Stimulated activated naive B cell treated with anti-CD40 and anti-IgM and Interleukin-4, amounts not matched to agents 10 μg/mL and 1 μg/mL and 100 μg/mL, for 72 hours (primary cell): ENCODE measurements around the gene IMPACT.

Experiments
- ATAC-seq, 2 donors: fragments of 150-1000 bp; cut with Tn5 transposase; replicated peaks; 2 replicates each; pipeline ENCODE4 v1.10.0; 2021; ENCODE audit warnings: moderate library complexity in 1 of 2
- DNase-seq: peaks from one replicate; pipeline ENCODE4 v3.0.0; 2021
- H3K27ac Mint-ChIP-seq: one replicate; pipeline ENCODE4 v1.8.0; 2022; ENCODE audit warnings: mild to moderate bottlenecking, mixed read lengths
- H3K27me3 Mint-ChIP-seq, 2 donors: one replicate each; pipeline ENCODE4 v1.8.0; 2022; ENCODE audit warnings: mixed read lengths in 2 of 2
- H3K36me3 Mint-ChIP-seq, 2 donors: one replicate each; pipeline ENCODE4 v1.8.0; 2022; ENCODE audit warnings: mixed read lengths in 2 of 2, mild to moderate bottlenecking in 1 of 2
- H3K4me1 Mint-ChIP-seq, 2 donors: one replicate each; pipeline ENCODE4 v1.8.0; 2022; ENCODE audit warnings: mixed read lengths in 2 of 2, mild to moderate bottlenecking in 1 of 2
- H3K4me3 Mint-ChIP-seq, 2 donors: one replicate each; pipeline ENCODE4 v1.8.0; 2022; ENCODE audit warnings: mild to moderate bottlenecking in 2 of 2, mixed read lengths in 2 of 2, moderate library complexity in 1 of 2
- H3K9me3 Mint-ChIP-seq, 2 donors: one replicate each; pipeline ENCODE4 v1.8.0; 2022; ENCODE audit warnings: mixed read lengths in 2 of 2, mild to moderate bottlenecking in 1 of 2

The IMPACT gene

GRCh38 chr18:24443870-24444269 is 17.4 kb downstream of the IMPACT start:
- peaks cover 13 to 20% of the 10 kb centered on the region in 2 donors for H3K4me1 Mint-ChIP-seq
- peak overlapping the region; percentile 22 for H3K27ac Mint-ChIP-seq
- H3K36me3 Mint-ChIP-seq = peaks cover 37 to 50% of the 10 kb centered on the region in 2 donors
- no peaks in the 10 kb centered on the region for H3K9me3 Mint-ChIP-seq
- H3K27me3 Mint-ChIP-seq = no peaks in the 10 kb centered on the region
- DNase-seq (no peak), ATAC-seq (peak; percentile 70 to 73)
- no peak overlapping the region for H3K4me3 Mint-ChIP-seq

GRCh38 chr18:24446453-24446852 is 20.0 kb downstream of the IMPACT start:
- DNase-seq = no peak
- Mint-ChIP-seq H3K4me3 (no peak overlapping the region), H3K4me1 (peaks cover 12 to 20% of the 10 kb centered on the region in 2 donors), H3K27me3 (no peaks in the 10 kb centered on the region), H3K27ac (peak overlapping the region; percentile 69), H3K36me3 (peaks cover 34 to 47% of the 10 kb centered on the region in 2 donors), H3K9me3 (no peaks in the 10 kb centered on the region)
- no peak for ATAC-seq

GRCh38 chr18:24446953-24447538 is 20.6 kb downstream of the IMPACT start:
- Mint-ChIP-seq H3K36me3 (peaks cover 34 to 44% of the 10 kb centered on the region in 2 donors), H3K9me3 (no peaks in the 10 kb centered on the region), H3K27me3 (no peaks in the 10 kb centered on the region)

GRCh38 chr18:24447961-24448360 is 21.5 kb downstream of the IMPACT start:
- no peaks in the 10 kb centered on the region for H3K9me3 Mint-ChIP-seq
- DNase-seq (no peak), ATAC-seq (no peak)
- no peaks in the 10 kb centered on the region for H3K27me3 Mint-ChIP-seq
- peaks cover 36 to 47% of the 10 kb centered on the region in 2 donors for H3K36me3 Mint-ChIP-seq
- H3K4me3 Mint-ChIP-seq = no peak overlapping the region
- peaks cover 11 to 20% of the 10 kb centered on the region in 2 donors for H3K4me1 Mint-ChIP-seq
- H3K27ac Mint-ChIP-seq = no peak overlapping the region

More at GRCh38 chr18:24446953-24447538, 20.6 kb downstream of the IMPACT start:
- H3K27ac Mint-ChIP-seq = no peak overlapping the region
- ATAC-seq (no peak), DNase-seq (no peak)
- peaks cover 11 to 20% of the 10 kb centered on the region in 2 donors for H3K4me1 Mint-ChIP-seq
- H3K4me3 Mint-ChIP-seq = no peak overlapping the region

GRCh38 chr18:24456549-24456948 is 30.1 kb downstream of the IMPACT start:
- Mint-ChIP-seq H3K27me3 (no peaks in the 10 kb centered on the region), H3K4me1 (peaks cover 0 to 9% of the 10 kb centered on the region in 2 donors), H3K4me3 (no peak overlapping the region), H3K9me3 (no peaks in the 10 kb centered on the region), H3K27ac (no peak overlapping the region), H3K36me3 (peaks cover 33 to 43% of the 10 kb centered on the region in 2 donors)
- DNase-seq = no peak
- ATAC-seq = peak; percentile 87 to 90

GRCh38 chr18:24459772-24460171 is 33.3 kb downstream of the IMPACT start:
- Mint-ChIP-seq H3K4me1 (peaks cover 0 to 9% of the 10 kb centered on the region in 2 donors), H3K9me3 (no peaks in the 10 kb centered on the region), H3K27me3 (no peaks in the 10 kb centered on the region), H3K36me3 (peaks cover 19 to 24% of the 10 kb centered on the region in 2 donors), H3K4me3 (no peak overlapping the region), H3K27ac (no peak overlapping the region)
- no peak for ATAC-seq
- DNase-seq = no peak

GRCh38 chr18:24460388-24460787 is 33.9 kb downstream of the IMPACT start, which contains the start of gene HRH4:
TSS of gene HRH4 (plus strand) at chr18:24460637. CDS start at chr18:24460729, 92 bp downstream.
- Mint-ChIP-seq H3K27me3 (peaks cover 5% of the 10 kb centered on the region in 2 donors), H3K27ac (no peak within 1 kb of the TSS), H3K4me3 (no peak within 1 kb of the TSS), H3K36me3 (peaks cover 13 to 20% of the 10 kb centered on the region in 2 donors), H3K9me3 (no peaks in the 10 kb centered on the region), H3K4me1 (peaks cover 0 to 9% of the 10 kb centered on the region in 2 donors)
- DNase-seq (no peak), ATAC-seq (no peak)

- DNase-seq = no peak
- H3K27me3 Mint-ChIP-seq = peaks cover 5 to 6% of the 10 kb centered on the region in 2 donors
- H3K4me1 Mint-ChIP-seq = peaks cover 0 to under 1% of the 10 kb centered on the region in 2 donors
- H3K4me3 Mint-ChIP-seq = no peak overlapping the region
- peaks cover 8 to 12% of the 10 kb centered on the region in 2 donors for H3K36me3 Mint-ChIP-seq
- no peaks in the 10 kb centered on the region for H3K9me3 Mint-ChIP-seq
- H3K27ac Mint-ChIP-seq = no peak overlapping the region
- ATAC-seq = no peak
Measured at GRCh38 chr18:24461996-24462395, 35.5 kb downstream of the IMPACT start.

GRCh38 chr18:24462838-24463775 is 36.6 kb downstream of the IMPACT start:
- peaks cover 6 to 9% of the 10 kb centered on the region in 2 donors for H3K36me3 Mint-ChIP-seq
- peaks cover 5 to 6% of the 10 kb centered on the region in 2 donors for H3K27me3 Mint-ChIP-seq
- H3K4me3 Mint-ChIP-seq = no peak overlapping the region
- H3K27ac Mint-ChIP-seq = no peak overlapping the region
- DNase-seq = no peak
- H3K9me3 Mint-ChIP-seq = no peaks in the 10 kb centered on the region
- ATAC-seq = no peak
- H3K4me1 Mint-ChIP-seq = peaks cover 0 to 5% of the 10 kb centered on the region in 2 donors

- peaks cover 5 to 6% of the 10 kb centered on the region in 2 donors for H3K27me3 Mint-ChIP-seq
- no peaks in the 10 kb centered on the region for H3K9me3 Mint-ChIP-seq
- no peak overlapping the region for H3K27ac Mint-ChIP-seq
- no peak overlapping the region for H3K4me3 Mint-ChIP-seq
- DNase-seq (no peak), ATAC-seq (no peak)
- peaks cover 0 to 2% of the 10 kb centered on the region in 2 donors for H3K36me3 Mint-ChIP-seq
- H3K4me1 Mint-ChIP-seq = peaks cover 0 to 5% of the 10 kb centered on the region in 2 donors
Measured at GRCh38 chr18:24465486-24465885, 39.0 kb downstream of the IMPACT start.

- no peak overlapping the region for H3K27ac Mint-ChIP-seq
- H3K36me3 Mint-ChIP-seq = peaks cover 0 to 2% of the 10 kb centered on the region in 2 donors
- H3K4me1 Mint-ChIP-seq = peaks cover 0 to 5% of the 10 kb centered on the region in 2 donors
- DNase-seq (no peak), ATAC-seq (no peak)
- no peak overlapping the region for H3K4me3 Mint-ChIP-seq
- peaks cover 0 to 1% of the 10 kb centered on the region in 2 donors for H3K9me3 Mint-ChIP-seq
- H3K27me3 Mint-ChIP-seq = peaks cover 5 to 6% of the 10 kb centered on the region in 2 donors
Measured at GRCh38 chr18:24466771-24467170, 40.3 kb downstream of the IMPACT start.

- no peak overlapping the region for H3K4me3 Mint-ChIP-seq
Measured at GRCh38 chr18:24470022-24470618, 43.6 kb downstream of the IMPACT start.

GRCh38 chr18:24470805-24471204 is 44.3 kb downstream of the IMPACT start:
- DNase-seq (no peak), ATAC-seq (no peak)
- Mint-ChIP-seq H3K9me3 (peaks cover 0 to 1% of the 10 kb centered on the region in 2 donors), H3K27ac (no peak overlapping the region), H3K4me1 (peaks cover 0 to 5% of the 10 kb centered on the region in 2 donors), H3K36me3 (peaks cover 0 to 2% of the 10 kb centered on the region in 2 donors), H3K4me3 (no peak overlapping the region), H3K27me3 (no peaks in the 10 kb centered on the region)

More at GRCh38 chr18:24470022-24470618, 43.6 kb downstream of the IMPACT start:
- Mint-ChIP-seq H3K27me3 (peaks cover 3% of the 10 kb centered on the region in 2 donors), H3K4me1 (peaks cover 0 to 5% of the 10 kb centered on the region in 2 donors), H3K27ac (no peak overlapping the region), H3K9me3 (peaks cover 0 to 1% of the 10 kb centered on the region in 2 donors), H3K36me3 (peaks cover 0 to 2% of the 10 kb centered on the region in 2 donors)
- DNase-seq (no peak), ATAC-seq (no peak)

- ATAC-seq (no peak), DNase-seq (no peak)
- H3K9me3 Mint-ChIP-seq = peaks cover 0 to 1% of the 10 kb centered on the region in 2 donors
- no peaks in the 10 kb centered on the region for H3K27me3 Mint-ChIP-seq
- no peak overlapping the region for H3K27ac Mint-ChIP-seq
- H3K36me3 Mint-ChIP-seq = no peaks in the 10 kb centered on the region
- peaks cover 0 to 3% of the 10 kb centered on the region in 2 donors for H3K4me1 Mint-ChIP-seq
- no peak overlapping the region for H3K4me3 Mint-ChIP-seq
Measured at GRCh38 chr18:24472591-24472990, 46.1 kb downstream of the IMPACT start.
